BLaER1 treated with 17β-estradiol and CSF1 and Interleukin-3, amounts not matched to agents 10 nM and 100 nM (cell line): ENCODE data around the gene ZNF618.
A peak's percentile ranks its signal among the peaks of the same experiment; 100 is the strongest.

Experiments used
- H3K27ac ChIP-seq, 11 experiments: shearing (Covaris generic); formaldehyde crosslinking; 2 replicates each; pipeline ENCODE4 v1.8.1; 2022
- H3K27me3 ChIP-seq, 11 experiments: shearing (Covaris generic); formaldehyde crosslinking; 2 replicates each; pipeline ENCODE4 v1.8.1; 2022
- H3K36me3 ChIP-seq, 11 experiments: shearing (Covaris generic); formaldehyde crosslinking; 2 replicates each; pipeline ENCODE4 v1.8.1; 2022
- H3K4me1 ChIP-seq, 10 experiments: shearing (Covaris generic); formaldehyde crosslinking; 2 replicates each; pipeline ENCODE4 v1.8.1; 2022
- H3K4me2 ChIP-seq, 11 experiments: shearing (Covaris generic); formaldehyde crosslinking; 2 replicates each; pipeline ENCODE4 v1.8.1; 2022
- H3K4me3 ChIP-seq, 10 experiments: shearing (Covaris generic); formaldehyde crosslinking; 2 replicates each; pipeline ENCODE4 v1.8.1; 2022
- H3K9ac ChIP-seq, 11 experiments: shearing (Covaris generic); formaldehyde crosslinking; 2 replicates each; pipeline ENCODE4 v1.8.1; 2022
- H3K9me3 ChIP-seq, 11 experiments: shearing (Covaris generic); formaldehyde crosslinking; replicated peaks in 1 of 11; 2 replicates each; pipeline ENCODE4 v1.8.1; 2022
- H4K20me1 ChIP-seq, 11 experiments: shearing (Covaris generic); formaldehyde crosslinking; 2 replicates each; pipeline ENCODE4 v1.8.1; 2022
- Cebpa-rat ChIP-seq, 11 experiments: shearing (Covaris generic); IDR thresholded peaks; 2 replicates each; pipeline ENCODE4 v1.8.1; 2022

ZNF618 gene

DNA sequence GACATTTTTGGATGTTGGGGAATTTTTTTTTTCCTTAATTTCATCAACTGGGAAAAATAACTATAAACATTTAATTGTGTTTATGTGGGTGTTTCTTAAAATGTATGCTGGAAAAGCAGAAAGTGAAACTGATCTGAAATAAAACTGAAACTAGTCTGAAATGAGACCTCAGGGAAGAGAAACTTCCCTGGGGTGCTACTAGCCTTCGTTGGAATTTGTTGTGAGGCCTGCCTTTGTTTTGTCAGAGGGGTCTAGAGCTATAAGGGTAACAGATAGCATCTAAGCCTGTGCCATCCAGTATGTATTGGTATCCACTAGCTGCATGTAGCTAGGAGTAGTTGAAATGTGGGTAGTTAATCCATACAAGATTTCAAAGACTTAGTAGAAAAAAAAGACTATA is 10.4 kb downstream of the ZNF618 start:
- no peak for TF ChIP-seq Cebpa-rat (IDR thresholded peaks at IDR 0.05)
- Histone ChIP-seq H3K27me3 (no peaks in the 10 kb centered on the region), H3K4me3 (peak overlapping the region; percentile 31 to 55 (median 47); a peak in 19 of 20 replicates)

DNA sequence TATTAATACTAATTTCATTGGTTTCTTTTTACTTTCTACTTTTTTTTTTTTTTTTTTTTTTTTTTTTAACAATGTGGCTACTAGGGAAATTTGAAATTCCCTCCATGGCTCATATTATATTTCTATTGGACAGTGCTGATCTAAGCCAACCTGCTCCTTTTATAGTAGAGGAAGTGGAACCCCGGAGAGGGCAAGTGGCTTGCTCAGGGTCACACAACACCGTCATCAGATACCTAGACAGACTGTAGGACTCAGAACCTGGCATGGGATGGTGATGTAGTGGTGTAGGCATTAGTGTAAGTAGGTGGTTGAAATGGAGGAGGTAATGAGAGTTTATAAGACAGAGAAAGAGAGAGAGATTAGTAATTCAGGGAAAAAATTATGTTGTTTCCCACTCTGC is 10.8 kb downstream of the ZNF618 start:
- peaks cover 0 to 27% (median 3%) of the 10 kb centered on the region in 11 experiments; a peak in 4 of 22 replicates for H4K20me1 ChIP-seq
- peak overlapping the region; percentile 63 to 97 (median 87); a peak in 21 of 22 replicates for H3K4me2 ChIP-seq
- no peak overlapping the region for H3K9ac ChIP-seq

More for the DNA sequence above, 10.4 kb downstream of the ZNF618 start:
- Histone ChIP-seq H3K9ac (peak overlapping the region; percentile 48 to 73 (median 67); a peak in 21 of 22 replicates), H3K36me3 (peaks cover 17 to 46% (median 38%) of the 10 kb centered on the region in 11 experiments), H3K27ac (peak overlapping the region in 10 of 11 experiments; percentile 28 to 80 (median 70); a peak in 18 of 22 replicates), H3K9me3 (peaks cover 26 to 36% (median 36%) of the 10 kb centered on the region in 11 experiments), H3K4me2 (peak overlapping the region; percentile 76 to 97 (median 87)), H4K20me1 (peaks cover 0 to 31% (median 3%) of the 10 kb centered on the region in 11 experiments; a peak in 4 of 22 replicates), H3K4me1 (peaks cover 32 to 60% (median 48%) of the 10 kb centered on the region in 10 experiments)

DNA sequence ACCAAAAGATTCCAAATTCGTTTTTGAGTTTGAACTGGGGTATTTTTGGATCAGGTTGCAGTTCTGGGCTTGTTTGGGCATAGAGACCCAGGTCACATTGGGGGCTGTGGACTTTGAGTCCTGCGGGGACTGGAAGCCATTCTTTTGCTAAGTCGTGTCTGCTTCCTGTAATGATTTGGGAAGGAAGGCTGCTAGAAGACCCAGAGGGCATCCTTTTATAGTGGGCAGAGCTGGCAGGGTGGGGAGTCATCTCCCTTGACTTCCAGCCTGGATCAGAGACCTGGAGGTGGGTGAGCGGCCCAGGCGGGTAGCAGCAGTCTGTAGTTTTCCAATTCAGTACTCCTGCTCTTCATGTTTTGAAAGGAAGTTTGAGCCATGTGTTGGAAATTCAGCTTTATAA is 11.3 kb downstream of the ZNF618 start:
- Histone ChIP-seq H3K4me2 (peak overlapping the region; percentile 63 to 97 (median 87); a peak in 19 of 22 replicates), H3K36me3 (peaks cover 21 to 50% (median 47%) of the 10 kb centered on the region in 11 experiments), H3K4me3 (no peak overlapping the region), H3K27ac (peak overlapping the region in 9 of 11 experiments; percentile 9 to 77 (median 64); a peak in 13 of 22 replicates), H3K9me3 (peaks cover 26 to 45% (median 42%) of the 10 kb centered on the region in 11 experiments), H4K20me1 (peaks cover 0 to 21% (median 0%) of the 10 kb centered on the region in 11 experiments; a peak in 4 of 22 replicates), H3K9ac (no peak overlapping the region), H3K27me3 (no peaks in the 10 kb centered on the region), H3K4me1 (peaks cover 32 to 51% (median 41%) of the 10 kb centered on the region in 10 experiments)
- no peak for TF ChIP-seq Cebpa-rat (IDR thresholded peaks at IDR 0.05)

More for the DNA sequence above, 10.8 kb downstream of the ZNF618 start:
- TF ChIP-seq Cebpa-rat (IDR thresholded peaks at IDR 0.05) = no peak
- peaks cover 32 to 55% (median 43%) of the 10 kb centered on the region in 10 experiments for H3K4me1 ChIP-seq
- peak overlapping the region in 2 of 10 experiments; percentile 31 to 49; a peak in 4 of 20 replicates for H3K4me3 ChIP-seq
- peaks cover 21 to 46% (median 42%) of the 10 kb centered on the region in 11 experiments for H3K36me3 ChIP-seq
- H3K9me3 ChIP-seq = peaks cover 26 to 41% (median 39%) of the 10 kb centered on the region in 11 experiments
- no peaks in the 10 kb centered on the region for H3K27me3 ChIP-seq
- peak overlapping the region in 9 of 11 experiments; percentile 9 to 77 (median 64); a peak in 16 of 22 replicates for H3K27ac ChIP-seq

DNA sequence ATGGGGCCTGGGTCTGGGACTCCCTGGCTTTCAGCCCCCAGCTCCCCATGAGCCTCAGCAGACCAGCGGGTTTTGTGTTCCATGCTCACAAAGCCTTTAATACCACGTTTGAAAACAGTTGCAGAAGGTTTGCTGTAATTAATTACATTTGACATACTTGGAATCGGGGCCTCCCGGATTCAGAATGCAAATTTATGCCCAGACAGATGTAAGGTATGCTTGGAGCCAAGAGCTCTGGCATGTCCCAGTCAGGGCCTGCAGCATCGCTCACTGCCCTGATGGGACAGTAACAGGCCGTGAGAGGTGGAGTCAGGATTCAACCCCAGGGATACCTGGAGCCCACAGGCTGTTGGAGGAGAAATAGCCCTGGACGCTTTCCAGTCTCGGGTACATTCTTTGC is 12.2 kb downstream of the ZNF618 start:
- Histone ChIP-seq H3K36me3 (peaks cover 21 to 56% (median 50%) of the 10 kb centered on the region in 11 experiments), H3K4me2 (no peak overlapping the region), H3K27me3 (no peaks in the 10 kb centered on the region), H3K9ac (no peak overlapping the region), H4K20me1 (peaks cover 0 to 12% (median 0%) of the 10 kb centered on the region in 11 experiments; a peak in 2 of 22 replicates), H3K9me3 (peaks cover 26 to 50% (median 44%) of the 10 kb centered on the region in 11 experiments), H3K4me3 (no peak overlapping the region), H3K4me1 (peaks cover 32 to 43% (median 39%) of the 10 kb centered on the region in 10 experiments), H3K27ac (no peak overlapping the region)
- no peak for TF ChIP-seq Cebpa-rat (IDR thresholded peaks at IDR 0.05)

DNA sequence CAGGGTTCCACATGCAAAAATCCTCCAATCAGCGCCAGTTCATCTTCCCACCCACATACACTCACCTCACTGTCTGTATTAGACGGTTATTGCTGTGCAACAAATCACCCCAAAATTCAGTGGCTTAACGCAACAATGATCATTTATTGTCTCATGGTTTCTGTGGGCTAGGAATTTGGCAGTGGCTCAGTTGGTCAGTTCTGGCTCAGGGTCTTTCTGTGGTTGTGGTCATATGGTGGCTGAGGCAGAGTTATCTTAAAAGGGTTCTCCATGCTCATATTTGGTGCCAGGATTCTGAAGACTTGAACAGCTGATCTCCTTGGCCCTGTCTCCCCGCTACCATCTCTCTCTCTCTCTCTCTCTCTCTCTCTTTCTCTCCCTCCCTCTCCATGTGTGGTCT is 12.9 kb downstream of the ZNF618 start:
- no peak for TF ChIP-seq Cebpa-rat (IDR thresholded peaks at IDR 0.05)

DNA sequence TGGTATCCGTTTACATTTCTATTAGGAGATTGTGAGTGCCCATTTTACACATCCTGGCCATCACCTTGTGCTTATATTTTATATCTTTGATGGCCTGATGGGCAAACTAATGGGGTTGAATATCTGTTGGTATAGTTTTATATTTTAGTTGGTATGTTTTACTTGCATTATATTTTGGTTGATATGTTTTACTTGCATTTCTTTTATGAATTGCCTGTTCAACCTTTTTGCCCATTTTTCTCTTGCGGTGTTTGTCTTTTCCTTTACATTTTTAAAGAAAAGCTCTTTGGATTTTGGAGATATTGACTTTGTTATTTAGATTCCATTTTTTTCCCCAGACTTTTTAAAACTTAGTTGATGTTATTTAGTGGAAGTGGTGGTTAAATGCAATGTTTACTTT is 14.6 kb downstream of the ZNF618 start:
- TF ChIP-seq Cebpa-rat (IDR thresholded peaks at IDR 0.05) = no peak

More for the DNA sequence above, 12.9 kb downstream of the ZNF618 start:
- peaks cover 26 to 50% (median 45%) of the 10 kb centered on the region in 11 experiments for H3K9me3 ChIP-seq
- H3K36me3 ChIP-seq = peaks cover 21 to 56% (median 50%) of the 10 kb centered on the region in 11 experiments
- H3K4me3 ChIP-seq = no peak overlapping the region
- H3K4me2 ChIP-seq = no peak overlapping the region
- peaks cover 32 to 38% (median 36%) of the 10 kb centered on the region in 10 experiments for H3K4me1 ChIP-seq
- H3K27me3 ChIP-seq = no peaks in the 10 kb centered on the region
- no peak overlapping the region for H3K27ac ChIP-seq
- peaks cover 0 to 11% (median 0%) of the 10 kb centered on the region in 11 experiments; a peak in 1 of 22 replicates for H4K20me1 ChIP-seq
- H3K9ac ChIP-seq = no peak overlapping the region

DNA sequence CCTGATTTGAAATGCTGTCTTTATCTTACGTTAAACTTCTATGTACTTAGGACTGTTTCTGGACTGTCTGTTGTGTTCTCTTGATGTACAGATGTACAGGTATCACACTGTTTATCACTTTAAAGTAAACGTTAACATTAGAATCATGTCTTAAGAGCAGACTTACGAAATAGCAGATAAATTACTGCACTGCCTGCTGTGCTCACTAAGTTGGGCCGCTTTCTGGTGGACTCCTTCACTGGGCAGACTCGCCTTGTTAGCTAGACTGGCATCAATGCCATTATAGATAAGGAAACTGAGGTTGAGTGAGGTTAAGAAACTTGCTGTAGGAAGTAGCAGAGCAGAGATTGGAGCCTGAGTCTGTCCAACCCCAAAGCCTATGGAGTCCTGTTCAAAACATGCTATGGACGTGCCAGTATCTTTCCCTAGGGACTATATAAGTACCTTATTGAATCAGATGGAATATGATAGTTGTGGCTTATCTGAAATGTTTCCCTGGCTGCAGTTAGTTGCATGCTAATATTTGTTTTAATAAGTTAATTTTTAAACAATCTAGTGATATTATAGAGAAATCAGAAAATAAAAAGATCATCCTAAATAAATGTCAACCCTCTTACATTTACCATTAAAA is 16.9 kb downstream of the ZNF618 start:
- no peak overlapping the region for H3K27ac ChIP-seq
- no peaks in the 10 kb centered on the region for H3K27me3 ChIP-seq
- H3K4me2 ChIP-seq = no peak overlapping the region
- TF ChIP-seq Cebpa-rat (IDR thresholded peaks at IDR 0.05) = no peak
- H4K20me1 ChIP-seq = no peaks in the 10 kb centered on the region; a peak in 1 of 22 replicates
- H3K4me3 ChIP-seq = no peak overlapping the region
- H3K4me1 ChIP-seq = peaks cover 0 to 5% (median 0%) of the 10 kb centered on the region in 10 experiments; a peak in 5 of 20 replicates
- H3K36me3 ChIP-seq = peaks cover 21 to 61% (median 53%) of the 10 kb centered on the region in 11 experiments
- H3K9ac ChIP-seq = no peak overlapping the region
- H3K9me3 ChIP-seq = peaks cover 30 to 81% (median 58%) of the 10 kb centered on the region in 11 experiments

More for the DNA sequence above, 14.6 kb downstream of the ZNF618 start:
- no peak overlapping the region for H3K9ac ChIP-seq
- H3K27ac ChIP-seq = no peak overlapping the region
- H3K4me1 ChIP-seq = peaks cover 16 to 25% (median 19%) of the 10 kb centered on the region in 10 experiments
- H3K4me3 ChIP-seq = no peak overlapping the region
- H3K36me3 ChIP-seq = peaks cover 21 to 60% (median 50%) of the 10 kb centered on the region in 11 experiments
- H3K4me2 ChIP-seq = no peak overlapping the region
- H4K20me1 ChIP-seq = no peaks in the 10 kb centered on the region; a peak in 1 of 22 replicates
- peaks cover 30 to 65% (median 52%) of the 10 kb centered on the region in 11 experiments for H3K9me3 ChIP-seq
- H3K27me3 ChIP-seq = no peaks in the 10 kb centered on the region

DNA sequence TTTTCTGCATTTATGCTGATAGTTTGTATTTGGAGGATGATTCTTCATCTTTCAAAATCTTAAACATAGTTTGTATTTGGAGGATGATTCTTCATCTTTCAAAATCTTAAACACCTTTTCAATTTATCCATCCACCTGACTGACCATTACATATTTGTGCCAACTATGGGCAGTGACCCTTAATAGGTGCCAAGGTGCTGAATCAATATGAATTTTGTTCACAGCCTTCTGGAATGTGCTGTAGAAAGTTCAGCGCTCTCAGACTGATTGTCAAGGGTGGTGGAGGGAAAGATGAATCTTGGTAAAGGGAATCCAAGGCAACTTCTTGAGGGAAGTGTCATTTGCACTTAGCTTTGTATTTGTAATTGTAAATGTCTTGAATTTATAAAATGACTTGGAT is 18.1 kb downstream of the ZNF618 start:
- Histone ChIP-seq H3K27me3 (no peaks in the 10 kb centered on the region), H4K20me1 (peaks cover 0 to 9% (median 0%) of the 10 kb centered on the region in 11 experiments; a peak in 1 of 22 replicates), H3K4me2 (no peak overlapping the region), H3K36me3 (peaks cover 21 to 60% (median 52%) of the 10 kb centered on the region in 11 experiments), H3K9me3 (peaks cover 27 to 78% (median 58%) of the 10 kb centered on the region in 11 experiments), H3K27ac (no peak overlapping the region), H3K4me1 (peaks cover 0 to 9% (median 0%) of the 10 kb centered on the region in 10 experiments; a peak in 5 of 20 replicates), H3K4me3 (no peak overlapping the region), H3K9ac (no peak overlapping the region)
- TF ChIP-seq Cebpa-rat (IDR thresholded peaks at IDR 0.05) = no peak

DNA sequence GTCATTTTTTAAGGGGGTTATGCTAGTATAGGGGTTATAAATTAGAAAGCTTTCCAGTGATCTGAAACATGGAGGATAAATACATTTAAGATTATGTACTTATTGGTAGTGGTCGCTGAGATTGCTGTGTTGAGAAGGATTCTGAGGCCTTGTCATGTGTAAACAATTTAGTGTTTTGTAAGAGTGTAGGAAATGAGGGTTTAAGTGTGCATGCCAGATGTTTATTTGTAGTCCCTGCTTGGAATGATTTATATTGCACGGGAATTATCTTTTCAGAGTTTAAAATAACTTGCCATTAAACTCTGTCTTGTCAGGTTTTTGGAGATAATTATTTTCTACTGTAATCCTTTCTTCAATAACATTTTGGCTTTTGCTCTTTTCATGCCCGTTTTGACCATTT is 19.4 kb downstream of the ZNF618 start:
- H3K27ac ChIP-seq = no peak overlapping the region

More for the DNA sequence above, 19.4 kb downstream of the ZNF618 start:
- peaks cover 0 to 9% (median 0%) of the 10 kb centered on the region in 10 experiments; a peak in 5 of 20 replicates for H3K4me1 ChIP-seq
- no peak overlapping the region for H3K4me2 ChIP-seq
- H3K9me3 ChIP-seq = peaks cover 13 to 76% (median 55%) of the 10 kb centered on the region in 11 experiments
- peaks cover 14 to 60% (median 52%) of the 10 kb centered on the region in 11 experiments for H3K36me3 ChIP-seq
- H3K4me3 ChIP-seq = no peak overlapping the region
- 0 out of 22 replicates have a peak, but pooled peaks cover 0 to 11% (median 0%) of the 10 kb centered on the region in 11 experiments for H4K20me1 ChIP-seq
- no peaks in the 10 kb centered on the region for H3K27me3 ChIP-seq
- no peak for TF ChIP-seq Cebpa-rat (IDR thresholded peaks at IDR 0.05)
- no peak overlapping the region for H3K9ac ChIP-seq
